ENCODE data around the gene KCNQ5.

KCNQ5 gene

GRCh38 chr6:72642435-72642834, 20.6 kb downstream of the KCNQ5 start:
- DNase-seq: no peak

DNA sequence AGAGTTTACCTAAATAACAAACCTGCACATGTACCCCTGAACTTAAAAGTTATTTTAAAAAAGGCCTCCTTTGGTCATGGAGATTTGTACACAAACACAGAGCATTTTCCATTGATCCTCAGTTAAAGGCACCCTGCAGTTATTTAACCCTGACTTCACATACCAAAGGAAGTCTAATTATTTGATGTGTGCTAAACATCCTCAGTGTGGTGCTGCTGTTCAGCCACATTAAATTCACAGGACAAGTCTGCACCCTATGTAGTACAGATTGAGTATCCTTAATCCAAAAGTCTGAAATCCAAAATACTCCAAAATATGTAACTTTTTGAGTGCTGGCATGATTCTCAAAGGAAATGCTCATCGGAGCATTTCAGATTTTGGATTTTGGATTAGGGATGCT, 21.4 kb downstream of the KCNQ5 start:
- no peak for DNase-seq

DNA sequence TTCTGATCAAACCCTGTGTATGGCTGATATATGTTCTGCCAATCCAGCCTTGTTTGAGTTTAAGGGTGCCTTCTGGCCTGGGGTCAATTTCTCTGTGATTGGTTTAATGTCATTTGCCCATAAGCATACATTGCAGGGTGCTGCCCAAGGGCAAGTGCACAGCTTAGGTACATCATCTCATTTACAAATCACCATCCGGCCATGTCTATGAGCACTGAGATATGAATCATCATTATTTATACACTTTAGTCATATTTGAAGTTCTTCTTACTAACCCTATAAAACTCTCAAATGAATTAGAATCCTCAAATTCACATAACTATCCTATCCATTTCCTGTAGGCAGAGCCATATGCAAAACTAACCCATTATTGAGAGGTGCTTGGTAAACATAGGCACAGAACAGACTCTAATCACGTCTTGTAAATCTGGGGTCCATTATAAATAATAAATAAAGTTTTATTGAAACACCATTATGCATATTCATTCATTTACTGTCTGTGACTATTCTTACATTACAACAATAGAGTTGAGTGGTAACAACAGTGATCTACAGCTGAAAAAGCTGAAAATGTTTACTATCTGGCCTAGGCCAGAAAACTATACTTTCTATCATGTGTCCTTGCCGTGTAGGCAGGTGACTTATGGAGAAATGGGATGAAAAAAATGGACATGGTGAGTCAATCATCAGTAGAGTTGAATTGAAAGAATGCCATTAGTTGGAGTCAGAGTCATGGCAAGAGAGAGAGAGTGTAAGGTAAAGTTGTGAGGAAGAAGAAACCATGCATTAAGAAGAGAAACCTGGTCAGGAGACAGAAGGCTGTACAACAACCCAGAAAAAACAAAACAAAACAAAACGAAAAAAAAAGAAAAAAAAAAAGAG, 25.0 kb downstream of the KCNQ5 start:
- DNase-seq: no peak

- no peak for DNase-seq
Observed at GRCh38 chr6:72647489-72647888, 25.6 kb downstream of the KCNQ5 start.

DNA sequence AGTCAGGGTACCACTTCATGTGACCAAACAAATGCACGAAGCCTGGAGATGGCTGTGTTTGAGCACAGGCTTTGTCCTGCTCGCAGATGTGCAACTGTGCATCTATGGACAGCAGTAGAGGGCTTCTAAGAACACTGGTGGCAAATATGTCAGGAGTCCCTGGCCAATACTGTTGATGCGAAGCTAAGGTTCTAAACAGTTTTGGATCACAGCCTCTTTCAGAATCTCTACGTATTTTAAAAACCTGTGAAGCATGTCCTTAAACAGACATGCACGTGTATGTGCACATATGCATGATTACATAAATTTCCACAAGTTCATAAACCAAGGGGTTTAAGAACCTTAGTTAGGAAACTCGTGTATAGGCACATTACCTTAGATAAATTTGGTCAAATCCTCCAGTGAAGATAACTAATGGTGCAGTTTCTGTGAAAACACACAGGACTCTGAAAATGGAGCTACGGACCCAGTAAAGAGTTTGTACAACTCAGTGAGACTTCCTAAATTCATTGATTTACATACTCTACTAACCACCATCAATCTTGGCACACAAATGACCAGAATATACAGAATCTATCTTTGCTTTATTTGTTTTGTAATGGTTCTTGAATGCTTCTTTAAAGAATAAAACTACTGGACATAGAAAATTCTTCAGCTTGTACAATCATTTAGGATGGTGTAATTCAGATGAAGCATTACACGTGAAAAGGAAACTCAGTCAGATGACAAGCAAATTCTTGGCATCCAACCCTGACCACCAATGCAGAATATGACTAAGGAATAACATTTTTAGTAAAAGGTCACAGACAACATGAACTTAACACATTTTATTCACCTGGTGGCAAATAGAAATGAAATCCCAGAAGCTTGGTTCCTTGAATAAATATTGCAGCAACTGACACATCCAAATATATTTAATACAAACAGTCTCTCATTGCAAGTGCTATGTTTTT, 27.4 kb downstream of the KCNQ5 start:
- DNase-seq: no peak

DNA sequence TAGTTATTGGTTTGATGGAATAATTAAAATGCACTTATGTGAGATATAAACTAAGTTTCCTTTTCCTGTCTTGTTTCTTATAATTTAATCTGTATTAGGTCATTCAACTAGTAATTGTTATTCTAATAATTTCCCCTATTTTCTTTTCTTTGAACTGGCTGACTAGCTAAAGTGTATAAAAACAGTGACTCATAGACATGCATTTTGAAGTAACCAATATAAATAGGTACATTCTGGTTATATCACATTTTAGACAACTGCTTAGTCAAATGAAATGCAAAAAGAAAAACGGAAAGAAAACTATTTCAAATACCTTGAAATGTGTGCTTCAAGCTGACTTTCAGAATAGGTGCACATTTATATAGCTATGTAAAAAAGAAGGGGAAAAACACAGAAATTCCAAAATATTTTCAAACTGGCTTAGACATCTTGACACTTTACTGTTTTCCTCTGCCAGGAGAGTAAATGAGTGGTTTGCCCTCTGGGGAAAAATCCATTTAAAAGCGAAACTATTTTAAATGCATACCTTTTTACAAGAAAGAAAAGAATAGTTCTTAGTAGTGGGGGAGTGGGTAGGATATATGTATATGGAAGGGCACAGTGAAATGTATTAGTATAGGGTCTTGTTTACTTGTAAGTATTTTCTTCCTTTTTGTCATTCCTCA, 28.3 kb downstream of the KCNQ5 start:
- DNase-seq: no peak

- no peak for DNase-seq
Observed at GRCh38 chr6:72651174-72651573, 29.3 kb downstream of the KCNQ5 start.

GRCh38 chr6:72651967-72652956, 30.4 kb downstream of the KCNQ5 start:
- DNase-seq: no peak

- no peak for DNase-seq
Observed at GRCh38 chr6:72653026-72653425, 31.2 kb downstream of the KCNQ5 start.

GRCh38 chr6:72654071-72654621, 32.3 kb downstream of the KCNQ5 start:
- no peak for DNase-seq

DNA sequence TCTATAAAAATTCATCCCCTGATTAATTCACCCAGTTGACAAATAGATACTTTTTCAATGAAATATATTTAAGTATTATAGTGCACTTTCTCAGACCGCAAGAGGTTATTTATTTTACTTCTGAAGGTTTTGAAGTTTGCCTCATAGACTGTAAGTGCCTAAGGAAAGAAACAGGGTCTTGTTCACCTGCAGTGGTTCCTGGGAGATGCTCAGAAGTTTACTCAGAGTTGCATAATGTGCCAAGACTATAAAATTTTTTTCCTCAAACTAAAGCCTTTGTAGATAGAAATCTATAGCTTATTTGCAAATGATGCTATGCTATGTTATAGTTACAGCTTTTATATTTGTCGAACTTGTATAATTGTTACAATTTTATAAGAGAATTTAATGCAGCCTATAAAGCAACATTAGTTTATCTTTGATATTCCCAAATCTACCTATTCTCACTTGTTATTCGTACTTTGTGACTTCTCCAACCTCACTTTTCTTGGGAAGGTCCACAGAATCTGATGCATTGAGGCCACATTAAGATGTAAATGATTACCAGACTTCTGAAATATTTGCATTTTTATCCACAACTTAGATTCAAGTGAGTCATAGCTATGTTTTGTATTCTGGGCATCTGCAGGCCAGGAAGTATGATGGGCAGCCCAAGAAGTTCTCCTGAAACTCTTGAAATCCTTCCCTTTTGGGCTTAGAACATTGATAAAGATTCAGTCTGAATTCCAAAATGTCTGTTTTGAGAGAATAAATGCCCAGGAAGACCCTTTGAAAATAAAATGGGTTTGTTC, 35.7 kb downstream of the KCNQ5 start:
- DNase-seq: no peak

DNA sequence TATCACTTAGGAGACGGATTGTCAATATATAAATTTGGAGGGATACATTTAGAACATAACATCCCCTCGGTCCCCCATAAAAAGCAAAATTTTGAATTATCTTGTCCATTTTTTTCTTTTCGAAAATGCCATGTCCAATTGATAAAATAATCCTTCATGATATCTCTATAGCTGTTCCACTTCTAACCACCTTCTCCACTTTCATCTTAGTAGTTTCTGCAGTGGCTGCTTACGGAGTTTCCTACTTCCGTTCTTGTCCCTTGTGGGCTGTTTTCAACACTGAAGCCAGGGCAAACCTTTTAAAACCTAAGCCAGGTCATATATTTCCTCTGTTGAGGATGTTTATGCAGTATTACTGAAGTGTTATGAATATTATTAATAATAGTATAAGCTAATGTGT, 37.9 kb downstream of the KCNQ5 start:
- DNase-seq: no peak

DNA sequence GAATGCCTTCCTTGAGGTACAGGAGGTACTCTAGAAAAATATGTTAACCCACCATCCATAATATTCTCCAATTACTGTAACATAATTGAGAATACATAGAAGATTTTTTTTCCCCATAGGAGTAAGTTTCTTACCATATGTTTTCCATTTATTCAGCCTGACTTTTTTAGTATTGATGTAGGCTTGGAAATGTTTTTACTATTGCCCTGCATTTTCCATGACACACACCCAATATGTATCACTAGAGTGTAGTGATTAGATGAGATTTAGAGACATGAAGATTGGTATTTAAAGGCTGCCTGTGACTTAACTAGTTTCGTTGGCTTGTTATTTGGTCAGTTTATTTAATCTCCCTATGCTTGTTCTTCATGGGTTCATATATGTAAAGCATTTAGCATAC, 39.5 kb downstream of the KCNQ5 start:
- DNase-seq: no peak

- DNase-seq: no peak
Observed at GRCh38 chr6:72665599-72665998, 43.7 kb downstream of the KCNQ5 start.

- DNase-seq: no peak
Observed at GRCh38 chr6:72669324-72669723, 47.5 kb downstream of the KCNQ5 start.

DNA sequence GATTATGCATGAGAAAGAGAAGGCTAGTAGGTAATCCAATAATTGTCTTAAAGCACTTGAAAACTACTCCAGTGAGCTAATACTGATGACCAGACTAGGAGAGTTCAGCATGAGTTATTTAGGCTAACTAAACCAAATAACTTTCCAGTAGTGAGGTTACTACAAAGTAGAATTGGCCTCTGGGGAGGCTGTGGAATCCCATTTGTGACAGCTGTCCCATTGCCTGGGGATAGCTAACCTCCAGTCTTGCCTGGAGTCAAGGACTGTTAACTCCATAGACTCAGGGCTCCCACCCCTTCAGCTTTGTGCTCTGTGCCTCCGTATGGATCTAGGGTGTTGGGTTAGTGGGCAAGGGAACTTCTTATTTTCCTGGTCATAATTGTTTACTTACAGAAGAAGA, 51.0 kb downstream of the KCNQ5 start:
- DNase-seq: no peak

- no peak for DNase-seq
Observed at GRCh38 chr6:72674842-72675241, 53.0 kb downstream of the KCNQ5 start.

DNA sequence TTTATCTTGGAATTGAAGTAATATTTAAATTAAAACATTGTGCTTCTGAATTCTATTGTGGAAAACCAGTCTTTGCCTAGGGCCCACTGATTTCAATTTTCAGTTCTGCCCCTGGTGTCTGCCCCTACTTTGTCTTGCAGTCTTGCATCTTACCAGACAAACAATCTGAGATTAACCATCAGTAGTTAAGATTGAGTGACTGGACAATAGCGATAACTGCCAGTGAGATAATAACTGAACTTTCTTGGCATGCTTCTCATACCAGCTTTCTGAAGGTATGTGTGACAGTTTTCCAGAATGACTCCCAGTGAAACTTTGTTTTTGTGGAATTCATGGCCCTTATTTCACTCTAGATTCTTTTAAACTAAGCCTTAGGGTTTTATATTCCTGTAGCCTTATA, 53.5 kb downstream of the KCNQ5 start:
- no peak for DNase-seq

DNA sequence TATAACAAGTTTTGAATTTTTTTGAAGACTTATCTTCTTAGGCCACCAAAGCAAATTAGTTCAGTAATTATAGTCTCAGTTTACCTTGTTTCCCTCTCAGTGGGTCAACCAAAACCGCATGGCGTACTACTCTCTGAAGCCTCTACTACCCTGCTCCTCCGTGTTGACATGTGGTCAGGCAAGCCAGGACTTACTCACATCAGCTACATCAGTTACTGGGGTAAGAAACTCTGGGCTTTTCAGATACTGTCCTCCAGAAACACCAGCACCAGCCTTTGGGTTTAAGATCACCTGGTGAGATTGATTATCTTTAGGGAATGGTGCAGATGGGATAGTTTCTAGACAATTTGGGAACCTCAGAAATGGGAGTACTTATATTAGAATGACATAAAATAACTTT, 55.1 kb downstream of the KCNQ5 start:
- no peak for DNase-seq

- no peak for DNase-seq
Observed at GRCh38 chr6:72677740-72678139, 55.9 kb downstream of the KCNQ5 start.

DNA sequence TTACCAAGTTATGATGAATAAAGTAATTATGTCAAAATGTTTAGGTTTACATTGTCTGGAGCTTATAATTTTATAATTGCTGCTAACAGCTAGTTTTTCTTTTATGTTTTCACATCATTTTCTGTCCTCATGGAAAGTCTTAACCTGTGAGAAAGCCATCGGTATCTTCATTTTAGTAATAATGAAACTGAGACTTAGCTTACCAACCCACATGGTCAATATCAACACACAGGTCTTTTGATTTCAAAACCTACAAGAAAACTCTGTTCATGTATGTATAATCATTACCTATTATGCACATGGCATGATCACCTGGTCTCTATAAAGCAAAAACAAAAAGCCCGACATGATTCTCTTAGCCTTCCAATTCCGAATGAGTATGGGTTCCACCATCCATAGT, 61.9 kb downstream of the KCNQ5 start:
- no peak for DNase-seq
